ENCODE data around the gene PKD1L1. TPM values are rescaled to one million over a fixed set of nuclear protein-coding genes. Genes with fewer than 3 reads are reported as not detected.
A peak's percentile ranks its signal among the peaks of the same experiment; 100 is the strongest.

Gene PKD1L1
- total and polyA plus RNA-seq, 3 donors from 2014 or later = 4.0 to 4.8 (median 4.2) TPM

GRCh38 chr7:47970761-47971160 lies 22.5 kb upstream of the PKD1L1 start:
- WGBS, 2 donors = 33 to 43% methylated on average over 1 of the region's 1 CpG

GRCh38 chr7:47968847-47969774 lies 20.8 kb upstream of the PKD1L1 start:
- Histone ChIP-seq H3K27ac (peak overlapping the region in 1 of 2 donors; percentile 41), H3K9me3 (no peaks in the 10 kb centered on the region), H3K36me3 (ENCODE audit: low read depth, missing control alignments) (no peaks in the 10 kb centered on the region), H3K4me1 (no peaks in the 10 kb centered on the region), H3K27me3 (no peaks in the 10 kb centered on the region), H3K4me3 (no peak overlapping the region)
- intact Hi-C loops (cut with DNase I; ENCODE audit: low total_unique reads) = no loop called here
- DNase-seq = peak; percentile 78
- WGBS, 2 donors = 51 to 58% methylated on average over 5 of the region's 5 CpGs
- TF ChIP-seq CTCF (IDR thresholded peaks at IDR 0.05) (peak; percentile 57 to 74 (median 68)), POLR2A (IDR thresholded peaks at IDR 0.05) (no peak)

More at GRCh38 chr7:47970761-47971160, 22.5 kb upstream of the PKD1L1 start:
- TF ChIP-seq POLR2A (IDR thresholded peaks at IDR 0.05) = no peak
- no peak for TF ChIP-seq CTCF (IDR thresholded peaks at IDR 0.05)
- Histone ChIP-seq H3K4me1 (no peaks in the 10 kb centered on the region), H3K4me3 (no peak overlapping the region), H3K9me3 (no peaks in the 10 kb centered on the region), H3K36me3 (ENCODE audit: low read depth, missing control alignments) (peaks cover 4% of the 10 kb centered on the region), H3K27ac (peak overlapping the region in 1 of 2 donors; percentile 31), H3K27me3 (no peaks in the 10 kb centered on the region)
- intact Hi-C loops (cut with DNase I; ENCODE audit: low total_unique reads) = no loop called here
- no peak for DNase-seq

GRCh38 chr7:47967708-47968107 lies 19.4 kb upstream of the PKD1L1 start:
- H3K4me3 ChIP-seq = no peak overlapping the region
- no peak for DNase-seq
- no peak overlapping the region for H3K27ac ChIP-seq
- H3K27me3 ChIP-seq = no peaks in the 10 kb centered on the region
- no peaks in the 10 kb centered on the region for H3K9me3 ChIP-seq
- TF ChIP-seq CTCF (IDR thresholded peaks at IDR 0.05) (no peak), POLR2A (IDR thresholded peaks at IDR 0.05) (no peak)
- no peaks in the 10 kb centered on the region for H3K4me1 ChIP-seq
- intact Hi-C loops (cut with DNase I; ENCODE audit: low total_unique reads) = no loop called here
- 85 to 88% methylated on average over 2 of the region's 2 CpGs for WGBS, 2 donors
- no peaks in the 10 kb centered on the region for H3K36me3 ChIP-seq (ENCODE audit: low read depth, missing control alignments)

- TF ChIP-seq POLR2A (IDR thresholded peaks at IDR 0.05) (no peak), CTCF (IDR thresholded peaks at IDR 0.05) (no peak)
- no peaks in the 10 kb centered on the region for H3K9me3 ChIP-seq
- H3K27ac ChIP-seq = no peak overlapping the region
- no peak for DNase-seq
- no peak overlapping the region for H3K4me3 ChIP-seq
- H3K36me3 ChIP-seq (ENCODE audit: low read depth, missing control alignments) = no peaks in the 10 kb centered on the region
- H3K27me3 ChIP-seq = no peaks in the 10 kb centered on the region
- intact Hi-C loops (cut with DNase I; ENCODE audit: low total_unique reads) = no loop called here
- WGBS, 2 donors = 93 to 95% methylated on average over 5 of the region's 5 CpGs
- H3K4me1 ChIP-seq = no peaks in the 10 kb centered on the region
These were observed 18.9 kb upstream of the PKD1L1 start for GRCh38 chr7:47967123-47967522.
